ENCODE data around the gene FGGY. TPM values are rescaled to one million over a fixed set of nuclear protein-coding genes. Genes with fewer than 3 reads are reported as not detected.

The FGGY gene
- total RNA-seq, 1 donor, result 24.6 TPM

GRCh38 chr1:59568158-59568935 is 271.5 kb downstream of the FGGY start:
- DNase-seq (ENCODE audit: insufficient read length, low spot score, missing footprints), result no peak
- H4K20me1 ChIP-seq (ENCODE audit: insufficient read depth, low read length), result no peaks in the 10 kb centered on the region
- no peaks in the 10 kb centered on the region for H3K36me3 ChIP-seq (ENCODE audit: insufficient read depth, low read length)
- no peak overlapping the region for H2AFZ ChIP-seq (ENCODE audit: low read length)
- H3K79me2 ChIP-seq (ENCODE audit: insufficient read depth, low read length), result no peaks in the 10 kb centered on the region
- H3K4me1 ChIP-seq (ENCODE audit: insufficient read depth, low read length), result peaks cover 11% of the 10 kb centered on the region
- no peak overlapping the region for H3K4me2 ChIP-seq (ENCODE audit: insufficient read depth, low read length)
- no peaks in the 10 kb centered on the region for H3K9me3 ChIP-seq (ENCODE audit: low read depth, low read length)
- no peak overlapping the region for H3K27ac ChIP-seq (ENCODE audit: low read depth, low read length)
- H3K4me3 ChIP-seq (ENCODE audit: insufficient read depth, low read length), result no peak overlapping the region
- TF ChIP-seq, protein P1, sequence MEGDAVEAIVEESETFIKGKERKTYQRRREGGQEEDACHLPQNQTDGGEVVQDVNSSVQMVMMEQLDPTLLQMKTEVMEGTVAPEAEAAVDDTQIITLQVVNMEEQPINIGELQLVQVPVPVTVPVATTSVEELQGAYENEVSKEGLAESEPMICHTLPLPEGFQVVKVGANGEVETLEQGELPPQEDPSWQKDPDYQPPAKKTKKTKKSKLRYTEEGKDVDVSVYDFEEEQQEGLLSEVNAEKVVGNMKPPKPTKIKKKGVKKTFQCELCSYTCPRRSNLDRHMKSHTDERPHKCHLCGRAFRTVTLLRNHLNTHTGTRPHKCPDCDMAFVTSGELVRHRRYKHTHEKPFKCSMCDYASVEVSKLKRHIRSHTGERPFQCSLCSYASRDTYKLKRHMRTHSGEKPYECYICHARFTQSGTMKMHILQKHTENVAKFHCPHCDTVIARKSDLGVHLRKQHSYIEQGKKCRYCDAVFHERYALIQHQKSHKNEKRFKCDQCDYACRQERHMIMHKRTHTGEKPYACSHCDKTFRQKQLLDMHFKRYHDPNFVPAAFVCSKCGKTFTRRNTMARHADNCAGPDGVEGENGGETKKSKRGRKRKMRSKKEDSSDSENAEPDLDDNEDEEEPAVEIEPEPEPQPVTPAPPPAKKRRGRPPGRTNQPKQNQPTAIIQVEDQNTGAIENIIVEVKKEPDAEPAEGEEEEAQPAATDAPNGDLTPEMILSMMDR (IDR thresholded peaks at IDR 0.05; ENCODE audit: extremely low read depth, low read depth, low read length), result peak; percentile 26
- H3K27me3 ChIP-seq (ENCODE audit: insufficient read depth, low read length), result no peaks in the 10 kb centered on the region

- peaks cover 11% of the 10 kb centered on the region for H3K4me1 ChIP-seq (ENCODE audit: insufficient read depth, low read length)
- H2AFZ ChIP-seq (ENCODE audit: low read length), result no peak overlapping the region
- no peak overlapping the region for H3K4me2 ChIP-seq (ENCODE audit: insufficient read depth, low read length)
- H3K9me3 ChIP-seq (ENCODE audit: low read depth, low read length), result peaks cover 2% of the 10 kb centered on the region
- H3K4me3 ChIP-seq (ENCODE audit: insufficient read depth, low read length), result no peak overlapping the region
- no peaks in the 10 kb centered on the region for H4K20me1 ChIP-seq (ENCODE audit: insufficient read depth, low read length)
- H3K27me3 ChIP-seq (ENCODE audit: insufficient read depth, low read length), result no peaks in the 10 kb centered on the region
- TF ChIP-seq, protein P1 (IDR thresholded peaks at IDR 0.05; ENCODE audit: extremely low read depth, low read depth, low read length), result no peak
- no peak for DNase-seq (ENCODE audit: insufficient read length, low spot score, missing footprints)
- H3K79me2 ChIP-seq (ENCODE audit: insufficient read depth, low read length), result no peaks in the 10 kb centered on the region
- no peaks in the 10 kb centered on the region for H3K36me3 ChIP-seq (ENCODE audit: insufficient read depth, low read length)
- no peak overlapping the region for H3K27ac ChIP-seq (ENCODE audit: low read depth, low read length)
These were observed 272.3 kb downstream of the FGGY start for GRCh38 chr1:59569198-59569597.

GRCh38 chr1:59570524-59570923 is 273.6 kb downstream of the FGGY start:
- DNase-seq (ENCODE audit: insufficient read length, low spot score, missing footprints), result no peak
- H3K79me2 ChIP-seq (ENCODE audit: insufficient read depth, low read length), result no peaks in the 10 kb centered on the region
- H3K9me3 ChIP-seq (ENCODE audit: low read depth, low read length), result peaks cover 2% of the 10 kb centered on the region
- no peak overlapping the region for H3K4me2 ChIP-seq (ENCODE audit: insufficient read depth, low read length)
- no peaks in the 10 kb centered on the region for H3K36me3 ChIP-seq (ENCODE audit: insufficient read depth, low read length)
- H3K27ac ChIP-seq (ENCODE audit: low read depth, low read length), result no peak overlapping the region
- H2AFZ ChIP-seq (ENCODE audit: low read length), result no peak overlapping the region
- H3K4me3 ChIP-seq (ENCODE audit: insufficient read depth, low read length), result no peak overlapping the region
- H3K4me1 ChIP-seq (ENCODE audit: insufficient read depth, low read length), result peaks cover 12% of the 10 kb centered on the region
- TF ChIP-seq, protein P1 (IDR thresholded peaks at IDR 0.05; ENCODE audit: extremely low read depth, low read depth, low read length), result no peak
- no peaks in the 10 kb centered on the region for H3K27me3 ChIP-seq (ENCODE audit: insufficient read depth, low read length)
- no peaks in the 10 kb centered on the region for H4K20me1 ChIP-seq (ENCODE audit: insufficient read depth, low read length)

- Histone ChIP-seq H4K20me1 (ENCODE audit: insufficient read depth, low read length) (no peaks in the 10 kb centered on the region), H3K4me2 (ENCODE audit: insufficient read depth, low read length) (no peak overlapping the region), H2AFZ (ENCODE audit: low read length) (no peak overlapping the region), H3K9me3 (ENCODE audit: low read depth, low read length) (peaks cover 2% of the 10 kb centered on the region), H3K36me3 (ENCODE audit: insufficient read depth, low read length) (no peaks in the 10 kb centered on the region), H3K79me2 (ENCODE audit: insufficient read depth, low read length) (no peaks in the 10 kb centered on the region), H3K27me3 (ENCODE audit: insufficient read depth, low read length) (no peaks in the 10 kb centered on the region), H3K4me3 (ENCODE audit: insufficient read depth, low read length) (no peak overlapping the region), H3K27ac (ENCODE audit: low read depth, low read length) (no peak overlapping the region), H3K4me1 (ENCODE audit: insufficient read depth, low read length) (peaks cover 3% of the 10 kb centered on the region)
- peak; percentile 60 for DNase-seq (ENCODE audit: insufficient read length, low spot score, missing footprints)
- TF ChIP-seq, protein P1 (IDR thresholded peaks at IDR 0.05; ENCODE audit: extremely low read depth, low read depth, low read length), result no peak
These were observed 277.2 kb downstream of the FGGY start for GRCh38 chr1:59574085-59574484.

Data from osteoblast (primary cell).